ENCODE results near the gene SCAF1.

GRCh38 chr19:49614096-49614833, 27.7 kb upstream of the SCAF1 start:
- TF ChIP-seq CTCF (IDR thresholded peaks at IDR 0.05) = no peak
- TF ChIP-seq EZH2 (IDR thresholded peaks at IDR 0.05) = no peak
- TF ChIP-seq EZH2phosphoT487 (IDR thresholded peaks at IDR 0.05) = no peak

Data from neural progenitor cell (in vitro differentiated cells).